H9 (cell line): ENCODE data around the gene TRIM39. TPM values are rescaled to one million over a fixed set of nuclear protein-coding genes. Genes with fewer than 3 reads are reported as not detected.

Experiments used
- DNase-seq: peaks from one replicate; pipeline ENCODE4 v3.0.0-alpha.2; 2017
- H2AFZ ChIP-seq: one replicate; pipeline ENCODE4 v1.6.1; 2013; ENCODE audit warnings: mild to moderate bottlenecking, low read length, control low read depth, moderate library complexity
- H2AK5ac ChIP-seq: 2 replicates; pipeline ENCODE4 v1.6.1; 2013; ENCODE audit warnings: low read length, control low read depth, mixed read lengths; ENCODE audit not compliant: insufficient read length
- H2BK120ac ChIP-seq: one replicate; pipeline ENCODE4 v1.6.1; 2013; ENCODE audit warnings: low read depth, mild to moderate bottlenecking, low read length, control low read depth, inconsistent platforms; ENCODE audit not compliant: poor library complexity, severe bottlenecking
- H2BK12ac ChIP-seq: 2 replicates; pipeline ENCODE4 v1.6.1; 2013; ENCODE audit warnings: low read length, control low read depth, mixed read lengths, low read depth; ENCODE audit not compliant: insufficient read length
- H2BK15ac ChIP-seq: 2 replicates; pipeline ENCODE4 v1.6.1; 2013; ENCODE audit warnings: low read depth, low read length, control low read depth
- H2BK20ac ChIP-seq: one replicate; pipeline ENCODE4 v1.6.1; 2013; ENCODE audit warnings: low read depth, mild to moderate bottlenecking, low read length, control low read depth, inconsistent platforms; ENCODE audit not compliant: poor library complexity, severe bottlenecking
- H2BK5ac ChIP-seq: 2 replicates; pipeline ENCODE4 v1.6.1; 2013; ENCODE audit warnings: low read length, control low read depth, mixed read lengths; ENCODE audit not compliant: insufficient read length
- H3K14ac ChIP-seq: 2 replicates; pipeline ENCODE4 v1.6.1; 2013; ENCODE audit warnings: low read length, control low read depth; ENCODE audit not compliant: insufficient read depth
- H3K18ac ChIP-seq: 2 replicates; pipeline ENCODE4 v1.6.1; 2013; ENCODE audit warnings: low read depth, mild to moderate bottlenecking, mixed read lengths, low read length, control low read depth; ENCODE audit not compliant: insufficient read length
- H3K23ac ChIP-seq: 2 replicates; pipeline ENCODE4 v1.6.1; 2013; ENCODE audit warnings: low read length, control low read depth, mixed read lengths, low read depth; ENCODE audit not compliant: insufficient read length
- H3K23me2 ChIP-seq: 2 replicates; pipeline ENCODE4 v1.6.1; 2013; ENCODE audit warnings: low read depth, mild to moderate bottlenecking, mixed read lengths, low read length, control low read depth; ENCODE audit not compliant: insufficient read length, poor library complexity, severe bottlenecking
- H3K27ac ChIP-seq: 2 replicates; pipeline ENCODE4 v1.5.1; 2013; ENCODE audit warnings: low read length, control low read depth, mixed read lengths, low read depth; ENCODE audit not compliant: insufficient read length
- H3K27me3 ChIP-seq: 2 replicates; pipeline ENCODE4 v1.6.1; 2013; ENCODE audit warnings: low read length, control low read depth, inconsistent platforms; ENCODE audit not compliant: insufficient read depth
- H3K4ac ChIP-seq: 2 replicates; pipeline ENCODE4 v1.6.1; 2013; ENCODE audit warnings: low read depth, mild to moderate bottlenecking, control low read depth, inconsistent platforms, low read length, moderate library complexity
- H3K4me1 ChIP-seq: 2 replicates; pipeline ENCODE4 v1.6.1; 2013; ENCODE audit warnings: low read length, control low read depth, inconsistent platforms; ENCODE audit not compliant: insufficient read depth
- H3K4me2 ChIP-seq: 2 replicates; pipeline ENCODE4 v1.6.1; 2013; ENCODE audit warnings: low read length, control low read depth, mixed read lengths; ENCODE audit not compliant: insufficient read length, insufficient read depth
- H3K56ac ChIP-seq: 2 replicates; pipeline ENCODE4 v1.6.1; 2013; ENCODE audit warnings: low read depth, mild to moderate bottlenecking, mixed read lengths, low read length, control low read depth; ENCODE audit not compliant: insufficient read length
- H3K79me1 ChIP-seq: 2 replicates; pipeline ENCODE4 v1.6.1; 2013; ENCODE audit warnings: low read depth, mild to moderate bottlenecking, moderate library complexity, low read length, control low read depth, inconsistent platforms; ENCODE audit not compliant: insufficient read depth, poor library complexity, severe bottlenecking
- H3K79me2 ChIP-seq: 2 replicates; pipeline ENCODE4 v1.6.1; 2013; ENCODE audit warnings: low read length, control low read depth, inconsistent platforms; ENCODE audit not compliant: insufficient read depth
- H3K9ac ChIP-seq: 2 replicates; pipeline ENCODE4 v1.6.1; 2013; ENCODE audit warnings: low read length, control low read depth, mixed read lengths; ENCODE audit not compliant: insufficient read length; ENCODE audit errors: extremely low read depth
- H3K9me3 ChIP-seq: one replicate; pipeline ENCODE4 v1.6.1; 2013; ENCODE audit warnings: low read depth, low read length, inconsistent platforms; ENCODE audit not compliant: control insufficient read depth
- H3T11ph ChIP-seq: one replicate; pipeline ENCODE4 v1.6.1; 2013; ENCODE audit warnings: mild to moderate bottlenecking, low read length, control low read depth, inconsistent platforms
- H4K20me1 ChIP-seq: one replicate; pipeline ENCODE4 v1.6.1; 2013; ENCODE audit not compliant: control insufficient read depth, insufficient read length, insufficient read depth
- H4K5ac ChIP-seq: 2 replicates; pipeline ENCODE4 v1.6.1; 2013; ENCODE audit warnings: low read depth, mild to moderate bottlenecking, mixed read lengths, low read length, control low read depth; ENCODE audit not compliant: insufficient read length
- H4K8ac ChIP-seq: replicated peaks from 2 replicates; pipeline ENCODE4 v1.6.1; 2013; ENCODE audit warnings: low read length, control low read depth, mixed read lengths, low read depth; ENCODE audit not compliant: insufficient read length
- H4K91ac ChIP-seq: 2 replicates; pipeline ENCODE4 v1.6.1; 2013; ENCODE audit warnings: low read depth, mild to moderate bottlenecking, moderate library complexity, mixed read lengths, low read length, control low read depth; ENCODE audit not compliant: insufficient read length
- H3K27ac Mint-ChIP-seq, 3 experiments: 2 replicates in 2 of 3; 3 replicates in 1 of 3; pipeline ENCODE4 v1.8.0; 2020 to 2021; ENCODE audit warnings: mixed read lengths in 3 of 3, mild to moderate bottlenecking in 1 of 3, moderate library complexity in 1 of 3
- H3K27me3 Mint-ChIP-seq: 2 replicates; pipeline ENCODE4 v1.8.0; 2021; ENCODE audit warnings: low read depth, mild to moderate bottlenecking, moderate library complexity, mixed read lengths
- H3K36me3 Mint-ChIP-seq, 3 experiments: 2 replicates in 2 of 3; 3 replicates in 1 of 3; pipeline ENCODE4 v1.8.0; 2020 to 2021; ENCODE audit warnings: low read depth in 3 of 3, mixed read lengths in 3 of 3; ENCODE audit not compliant: insufficient read depth in 1 of 3
- H3K4me1 Mint-ChIP-seq, 2 experiments: 2 replicates each; pipeline ENCODE4 v1.8.0; 2020; ENCODE audit warnings: mixed read lengths in 2 of 2
- H3K4me3 Mint-ChIP-seq, 2 experiments: 2 replicates in 1 of 2; 3 replicates in 1 of 2; pipeline ENCODE4 v1.8.0; 2020 to 2021; ENCODE audit warnings: mild to moderate bottlenecking in 2 of 2, mixed read lengths in 2 of 2, moderate library complexity in 1 of 2
- H3K9me3 Mint-ChIP-seq, 2 experiments: 2 replicates in 1 of 2; 3 replicates in 1 of 2; pipeline ENCODE4 v1.8.0; 2020; ENCODE audit warnings: mild to moderate bottlenecking in 2 of 2, mixed read lengths in 2 of 2, moderate library complexity in 1 of 2
- WGBS: extraction: QIAGEN DNeasy Blood & Tissue Kit; methylation state at CpG from one replicate; pipeline ENCODE4 v1.1.7; 2013; ENCODE audit warnings: missing lambda C conversion rate, low lambda C conversion rate, mixed read lengths; ENCODE audit not compliant: insufficient read length; ENCODE audit errors: extremely low coverage; 5-methylcytosine and 5-hydroxymethylcytosine counted together
- total RNA-seq: library from RNA; stranded (reverse); gene quantifications from 2 replicates; pipeline ENCODE4 v1.2.1, GENCODE V29; 2021
- TF ChIP-seq, protein P1 (sequence below): fragments of 200-600 bp; sonication (generic); conservative IDR thresholded peaks from 3 replicates; pipeline ENCODE4 v1.8.0; 2021; ENCODE audit warnings: antibody characterized with exemption, mild to moderate bottlenecking

TRIM39 gene
- total RNA-seq, 1 experiment from 2014 or later: 26.2 TPM

DNA sequence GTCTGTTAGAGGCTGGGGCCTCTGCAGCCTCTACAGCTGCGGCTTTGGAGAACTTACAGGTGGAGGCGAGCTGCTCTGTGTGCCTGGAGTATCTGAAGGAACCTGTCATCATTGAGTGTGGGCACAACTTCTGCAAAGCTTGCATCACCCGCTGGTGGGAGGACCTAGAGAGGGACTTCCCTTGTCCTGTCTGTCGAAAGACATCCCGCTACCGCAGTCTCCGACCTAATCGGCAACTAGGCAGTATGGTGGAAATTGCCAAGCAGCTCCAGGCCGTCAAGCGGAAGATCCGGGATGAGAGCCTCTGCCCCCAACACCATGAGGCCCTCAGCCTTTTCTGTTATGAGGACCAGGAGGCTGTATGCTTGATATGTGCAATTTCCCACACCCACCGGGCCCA lies 2.6 kb downstream of the TRIM39 start:
- Histone ChIP-seq H3K56ac (no peak overlapping the region), H4K8ac (no peak overlapping the region), H2AFZ (no peak overlapping the region), H4K91ac (no peak overlapping the region), H3K79me2 (peaks cover 9% of the 10 kb centered on the region; the same call in 1 of the 2 replicates), H3K27me3 (no peaks in the 10 kb centered on the region), H2AK5ac (no peak overlapping the region), H2BK120ac (no peak overlapping the region), H3K14ac (no peak overlapping the region), H2BK5ac (no peak overlapping the region), H3K27ac (no peak overlapping the region), H3T11ph (no peak overlapping the region), H3K79me1 (no peaks in the 10 kb centered on the region), H3K4me2 (no peak overlapping the region), H3K9ac (no peak overlapping the region), H3K4ac (no peak overlapping the region), H3K23ac (no peak overlapping the region), H3K18ac (no peak overlapping the region), H2BK20ac (no peak overlapping the region), H3K23me2 (peaks cover 14% of the 10 kb centered on the region), H2BK12ac (no peak overlapping the region), H3K4me1 (no peaks in the 10 kb centered on the region), H2BK15ac (no peak overlapping the region), H4K5ac (no peak overlapping the region), H3K9me3 (no peaks in the 10 kb centered on the region), H4K20me1 (no peaks in the 10 kb centered on the region)
- no CpG with 5 or more reads among the region's 12 CpGs for WGBS
- peaks cover 19% of the 10 kb centered on the region in 2 experiments for H3K4me1 Mint-ChIP-seq
- no peak overlapping the region for H3K4me3 Mint-ChIP-seq
- no peak overlapping the region for H3K27ac Mint-ChIP-seq
- TF ChIP-seq, protein P1, sequence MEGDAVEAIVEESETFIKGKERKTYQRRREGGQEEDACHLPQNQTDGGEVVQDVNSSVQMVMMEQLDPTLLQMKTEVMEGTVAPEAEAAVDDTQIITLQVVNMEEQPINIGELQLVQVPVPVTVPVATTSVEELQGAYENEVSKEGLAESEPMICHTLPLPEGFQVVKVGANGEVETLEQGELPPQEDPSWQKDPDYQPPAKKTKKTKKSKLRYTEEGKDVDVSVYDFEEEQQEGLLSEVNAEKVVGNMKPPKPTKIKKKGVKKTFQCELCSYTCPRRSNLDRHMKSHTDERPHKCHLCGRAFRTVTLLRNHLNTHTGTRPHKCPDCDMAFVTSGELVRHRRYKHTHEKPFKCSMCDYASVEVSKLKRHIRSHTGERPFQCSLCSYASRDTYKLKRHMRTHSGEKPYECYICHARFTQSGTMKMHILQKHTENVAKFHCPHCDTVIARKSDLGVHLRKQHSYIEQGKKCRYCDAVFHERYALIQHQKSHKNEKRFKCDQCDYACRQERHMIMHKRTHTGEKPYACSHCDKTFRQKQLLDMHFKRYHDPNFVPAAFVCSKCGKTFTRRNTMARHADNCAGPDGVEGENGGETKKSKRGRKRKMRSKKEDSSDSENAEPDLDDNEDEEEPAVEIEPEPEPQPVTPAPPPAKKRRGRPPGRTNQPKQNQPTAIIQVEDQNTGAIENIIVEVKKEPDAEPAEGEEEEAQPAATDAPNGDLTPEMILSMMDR: no peak
- no peaks in the 10 kb centered on the region; a peak in 1 of 5 replicates for H3K9me3 Mint-ChIP-seq
- no peaks in the 10 kb centered on the region for H3K27me3 Mint-ChIP-seq
- DNase-seq: no peak
- peaks cover 9 to 46% (median 37%) of the 10 kb centered on the region in 3 experiments; a peak in 6 of 7 replicates for H3K36me3 Mint-ChIP-seq
